Measurements from ENCODE around the gene SIN3B.
A peak's percentile ranks its signal among the peaks of the same experiment; 100 is the strongest.

Gene SIN3B

DNA sequence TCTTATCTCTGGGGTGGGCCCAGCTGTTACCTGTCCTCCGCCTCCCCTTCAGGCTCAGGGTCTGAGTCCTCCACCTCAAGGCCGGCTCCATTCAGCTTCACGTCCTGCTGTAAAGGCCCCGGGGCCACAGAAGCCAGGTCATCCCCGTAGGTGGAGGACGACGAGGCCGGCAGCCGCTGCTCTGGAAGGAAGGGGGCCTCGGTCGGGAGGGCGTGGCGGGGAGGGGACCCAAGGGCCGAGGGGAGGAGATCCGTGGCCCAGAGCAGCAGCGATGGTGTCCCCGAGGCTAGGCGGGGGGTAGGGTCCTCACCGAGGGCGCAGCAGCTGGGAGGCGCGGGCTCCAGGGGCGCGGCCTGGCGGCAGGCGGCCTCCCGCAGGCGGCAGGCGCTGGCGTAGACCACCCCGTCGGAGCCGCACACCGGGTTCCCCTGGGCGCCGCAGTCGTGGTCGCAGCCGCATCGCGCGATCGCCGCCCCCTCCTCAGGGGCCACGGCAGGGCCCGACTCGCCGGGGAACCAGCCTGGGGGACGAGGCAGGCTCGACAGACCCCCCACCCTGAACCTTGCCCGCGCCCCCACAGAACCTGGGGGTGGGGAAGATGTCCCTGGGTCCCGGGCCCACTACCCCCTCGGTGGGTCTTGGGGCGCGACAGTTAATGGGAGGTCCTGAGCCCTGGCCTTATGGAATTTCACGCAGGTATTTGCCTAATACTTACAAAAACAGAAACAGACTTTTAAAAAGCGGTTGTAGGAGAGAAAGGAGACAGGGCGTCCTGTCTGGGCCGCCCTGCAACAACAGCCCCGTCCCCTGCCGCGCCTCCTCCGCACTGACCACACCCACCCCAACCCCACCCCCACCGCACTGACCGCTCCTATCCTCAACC is 67.2 kb downstream of the SIN3B start:
- DNase-seq: no peak

DNA sequence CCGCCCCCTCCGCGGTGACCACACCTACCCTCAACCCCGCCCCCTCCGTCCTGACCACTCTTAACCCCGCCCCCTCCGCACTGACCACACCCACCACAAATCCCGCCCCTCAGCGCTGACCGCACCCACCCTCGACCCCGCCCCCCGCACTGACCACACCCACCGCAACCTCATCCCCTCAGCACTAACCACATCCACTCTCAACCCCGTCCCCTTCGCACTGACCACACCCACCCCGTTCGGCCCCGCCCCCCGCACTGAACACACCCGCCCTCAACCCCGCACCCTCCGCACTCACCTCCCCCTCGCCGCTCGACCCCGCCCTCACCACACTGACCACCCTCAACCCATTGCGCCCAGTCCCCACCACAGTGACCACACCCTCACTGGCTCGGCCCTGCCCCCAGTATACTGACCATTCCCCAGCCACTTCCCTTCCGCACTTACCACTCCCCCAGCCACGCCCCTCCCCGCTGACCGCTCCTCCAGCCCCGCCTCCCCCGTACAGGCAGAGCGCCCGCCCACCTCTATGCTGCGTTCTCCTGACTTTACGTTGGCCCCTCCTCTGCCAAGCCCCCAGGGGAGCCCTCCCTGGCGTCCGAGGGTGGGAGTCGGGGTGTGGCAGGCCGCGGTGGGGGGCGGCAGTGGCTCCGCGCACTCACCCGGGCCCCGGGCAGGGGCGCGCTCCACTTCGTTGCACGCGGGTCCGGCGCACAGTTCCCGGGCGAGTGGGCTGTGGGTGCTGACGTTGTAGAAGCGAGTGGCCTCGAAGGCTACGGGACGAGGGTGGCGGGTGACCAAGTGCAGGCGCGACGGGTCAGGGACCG is 68.0 kb downstream of the SIN3B start:
- intact Hi-C loops (cut with DNase I): no loop called here
- DNase-seq: peak; percentile 13 to 78 (median 56)

More for the DNA sequence above, 67.2 kb downstream of the SIN3B start:
- intact Hi-C loops (cut with DNase I): no loop called here

DNA sequence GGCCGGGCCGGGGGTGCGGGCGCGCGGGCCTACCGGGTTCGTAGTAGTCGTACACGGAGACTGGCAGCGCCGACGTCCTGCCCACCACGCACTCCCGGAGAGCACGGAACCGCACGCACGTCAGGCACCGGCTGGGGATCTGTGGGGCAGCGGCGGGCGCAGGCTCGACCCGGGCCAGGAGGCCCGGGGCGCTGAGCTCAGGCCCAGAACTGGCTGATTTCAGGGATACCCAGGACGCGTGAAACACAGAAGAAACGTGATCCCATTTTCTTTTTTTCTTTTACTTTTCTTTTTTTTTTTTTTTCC is 68.6 kb downstream of the SIN3B start:
- peak in 1 of 42 donors; percentile 23 for DNase-seq
- intact Hi-C loops (cut with DNase I): no loop called here

DNA sequence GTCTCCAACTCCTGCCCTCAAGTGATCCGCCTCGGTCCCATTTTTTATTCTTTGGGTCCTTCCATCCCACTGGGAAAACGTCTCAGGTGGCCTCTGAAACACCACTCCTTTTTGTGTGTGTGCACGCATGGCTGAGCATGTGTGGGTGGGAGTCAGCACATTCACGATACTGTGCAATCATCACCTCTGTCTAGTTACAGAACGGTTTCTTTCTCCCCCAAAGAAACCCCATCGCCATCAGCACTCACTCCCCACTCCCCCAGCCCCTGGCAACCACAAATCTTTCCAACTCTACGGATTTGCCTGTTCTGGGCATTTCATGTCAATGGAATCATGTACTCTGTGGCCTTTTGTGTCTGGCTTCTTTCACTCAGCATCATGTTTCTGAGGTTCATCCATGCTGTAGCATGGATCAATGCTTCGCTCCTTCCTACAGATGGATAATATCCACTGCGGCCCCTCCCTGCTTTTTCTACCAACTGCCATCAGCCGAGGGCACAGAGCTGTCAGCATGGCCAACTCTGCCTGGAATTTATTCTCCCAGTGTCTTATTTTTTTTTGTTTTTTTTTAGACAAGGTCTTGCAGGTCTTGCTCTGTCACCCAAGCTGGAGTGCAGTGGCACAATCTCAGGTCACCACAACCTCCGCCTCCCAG is 69.3 kb downstream of the SIN3B start:
- intact Hi-C loops (cut with DNase I): no loop called here
- DNase-seq: no peak

DNA sequence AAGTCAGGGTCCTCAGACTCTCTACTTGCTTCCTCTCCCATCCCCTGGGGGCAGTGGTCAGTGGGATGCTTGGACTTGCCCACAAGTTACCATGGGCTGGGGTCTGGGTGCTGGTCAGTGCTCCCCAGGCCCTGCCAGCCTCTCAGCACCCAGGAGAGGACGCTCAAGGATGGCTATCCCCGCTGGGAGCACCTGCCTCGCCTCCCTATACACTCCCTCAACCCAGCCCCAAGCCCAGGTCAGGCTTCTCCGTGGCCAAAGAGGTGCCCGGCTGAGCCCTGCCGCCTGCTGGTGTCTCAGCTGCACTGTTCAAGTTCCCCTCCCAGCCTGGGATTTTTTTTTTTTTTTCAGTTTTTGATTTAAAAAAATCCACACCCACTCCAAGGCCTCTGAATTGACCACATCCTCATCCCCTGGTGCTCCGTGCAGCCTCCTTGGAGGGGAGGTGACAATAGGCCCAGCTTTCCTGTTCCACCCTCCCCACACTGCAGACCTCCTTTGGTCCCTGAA is 70.4 kb downstream of the SIN3B start:
- intact Hi-C loops (cut with DNase I): no loop called here
- DNase-seq: no peak

DNA sequence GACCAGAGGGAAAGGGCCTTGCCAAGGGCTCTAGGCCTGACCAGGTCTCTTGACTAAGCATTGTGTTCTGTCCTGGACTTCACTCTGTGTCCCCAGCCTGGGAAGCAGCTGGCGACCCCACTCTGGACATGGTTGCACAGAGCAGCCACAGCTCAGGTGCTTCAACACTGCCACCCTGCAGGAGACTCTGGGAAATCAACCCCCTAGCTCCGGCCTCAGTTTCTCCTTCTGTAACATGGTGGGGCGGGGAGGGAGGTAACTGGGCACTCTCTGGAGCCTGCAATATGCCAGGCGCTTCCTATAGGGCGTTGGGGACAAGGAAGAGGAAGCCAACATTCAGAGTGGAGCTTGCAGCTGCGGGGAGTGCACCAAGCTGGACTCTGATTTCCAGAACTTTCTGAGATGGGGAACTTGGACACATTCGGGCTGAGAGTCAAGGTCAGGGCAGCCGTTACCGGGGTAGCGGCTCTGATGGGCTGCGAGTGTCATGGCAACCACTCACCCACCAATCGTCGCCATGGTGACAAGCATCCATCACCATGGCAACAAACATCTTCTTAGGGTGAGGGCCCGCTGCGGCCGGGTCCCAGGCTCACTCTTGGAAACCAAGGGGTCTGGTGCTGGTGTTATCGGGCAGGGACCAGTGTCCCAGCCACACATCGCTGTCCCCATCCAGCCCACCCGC is 72.4 kb downstream of the SIN3B start:
- intact Hi-C loops (cut with DNase I): no loop called here
- DNase-seq: peak; percentile 9 to 85 (median 55)

DNA sequence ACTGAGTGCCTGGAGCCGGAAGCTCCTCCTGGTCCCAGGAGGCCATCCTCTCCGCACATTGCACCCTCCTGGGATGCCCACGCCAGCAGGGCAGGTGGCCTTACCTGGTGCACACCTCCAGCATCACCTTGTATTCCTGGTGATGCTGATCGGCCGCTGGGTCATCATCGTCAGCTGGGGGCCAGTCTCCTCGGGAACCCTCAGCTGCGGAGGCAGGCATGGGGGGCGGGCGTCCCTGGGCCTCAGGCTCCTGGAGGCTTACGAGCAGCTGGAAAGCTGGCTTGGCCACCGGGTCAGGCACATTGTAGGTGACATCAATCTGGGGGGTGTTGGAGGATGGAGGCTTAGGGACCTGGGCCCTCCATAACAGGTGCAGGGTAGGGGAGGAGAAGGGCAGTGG is 73.3 kb downstream of the SIN3B start:
- no peak for DNase-seq
- intact Hi-C loops (cut with DNase I): no loop called here

DNA sequence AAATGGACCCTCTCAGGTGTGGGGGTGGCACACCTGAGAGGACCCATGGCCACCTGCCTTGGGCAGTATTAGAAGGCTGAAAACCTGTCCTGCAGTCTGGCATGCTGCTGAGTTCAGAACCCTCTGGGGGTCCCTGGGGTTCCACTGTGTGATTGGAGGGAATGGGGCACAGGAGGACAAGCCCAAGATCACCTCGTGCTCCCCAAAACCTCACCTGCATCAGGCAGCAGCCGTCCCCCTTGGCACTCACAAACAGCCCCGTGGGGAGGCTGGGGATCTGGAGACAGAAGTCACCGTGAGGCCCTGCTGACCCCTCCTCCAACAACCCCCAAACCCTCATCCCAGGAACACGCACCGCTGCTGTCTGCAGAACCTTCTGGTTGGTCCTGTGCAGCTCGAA is 74.1 kb downstream of the SIN3B start:
- intact Hi-C loops (cut with DNase I): no loop called here
- no peak for DNase-seq

DNA sequence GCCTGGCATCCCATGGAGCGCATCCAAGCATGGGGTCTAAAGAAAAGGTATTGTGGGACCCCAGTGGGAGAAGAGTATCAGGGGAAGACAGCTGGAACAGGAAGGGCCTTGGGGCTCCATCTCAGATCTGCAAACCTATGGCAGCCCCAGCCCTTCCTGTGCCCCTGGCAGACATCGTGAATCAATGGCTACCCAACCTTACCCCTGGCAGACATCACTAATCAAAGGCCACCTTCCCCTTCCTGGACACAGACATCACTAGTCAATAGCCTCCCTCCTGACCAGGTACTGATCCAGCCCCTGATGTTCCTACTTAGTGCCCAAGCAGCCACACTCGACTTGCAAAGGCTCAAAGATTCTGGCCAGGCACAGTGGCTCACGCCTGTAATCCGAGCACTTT is 75.4 kb downstream of the SIN3B start:
- intact Hi-C loops (cut with DNase I): no loop called here
- DNase-seq: no peak

DNA sequence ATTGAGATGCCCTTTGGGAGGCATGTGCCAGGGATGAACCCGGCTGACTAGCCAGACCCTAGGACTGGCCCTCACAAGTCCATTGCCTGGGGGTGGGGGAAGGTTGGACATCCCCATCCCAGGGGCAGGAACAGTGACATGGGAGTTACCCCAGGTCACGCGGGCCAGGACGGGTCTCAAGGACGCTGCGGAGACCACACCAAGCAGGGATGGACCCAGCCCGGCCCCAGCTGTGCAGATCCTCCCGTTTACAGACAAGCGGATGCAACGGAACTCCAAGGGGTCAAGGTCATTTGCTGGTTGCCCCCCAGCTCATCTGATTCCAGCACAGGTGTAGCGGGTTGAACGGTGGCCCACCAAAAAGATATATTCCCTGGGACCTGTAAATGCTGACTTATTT is 79.6 kb downstream of the SIN3B start:
- DNase-seq: no peak
- intact Hi-C loops (cut with DNase I): no loop called here

DNA sequence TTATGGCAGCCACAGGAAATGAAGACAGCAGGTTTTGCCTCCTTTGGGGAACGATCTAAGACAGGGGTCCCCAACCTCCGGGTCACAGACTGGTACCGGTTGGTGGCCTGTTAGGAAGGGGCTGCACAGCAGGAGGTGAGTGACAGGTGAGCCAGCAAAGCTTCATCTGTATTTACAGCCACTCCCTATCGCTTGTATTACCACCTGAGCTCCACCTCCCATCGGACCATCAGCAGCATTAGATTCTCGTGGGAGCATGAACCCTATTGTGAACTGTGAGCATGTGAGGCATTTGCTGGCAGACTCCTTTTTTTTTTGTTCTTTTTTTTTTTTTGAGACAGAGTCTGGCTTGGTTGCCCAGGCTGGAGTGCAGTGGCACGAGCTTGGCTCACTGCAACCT is 81.8 kb downstream of the SIN3B start:
- intact Hi-C loops (cut with DNase I): no loop called here
- no peak for DNase-seq

DNA sequence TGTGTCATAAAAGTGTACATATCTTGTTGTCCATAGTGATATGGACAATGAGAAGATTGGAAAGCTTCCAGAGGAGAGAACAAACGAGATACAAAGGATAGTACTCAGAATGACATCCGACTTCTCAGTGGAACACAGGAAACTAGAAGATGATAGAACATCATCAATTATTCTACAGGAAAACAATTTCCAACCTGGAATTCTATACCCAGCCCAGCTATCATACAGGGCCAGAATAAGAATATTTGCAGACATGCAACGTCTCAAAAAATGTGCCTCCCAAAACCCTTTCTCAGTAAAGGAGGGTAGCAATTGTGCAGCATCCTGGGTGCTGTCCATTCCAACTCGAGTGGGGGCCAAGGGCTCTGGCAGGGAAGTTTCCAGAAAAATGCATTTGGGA is 83.6 kb downstream of the SIN3B start:
- intact Hi-C loops (cut with DNase I): no loop called here
- no peak for DNase-seq

DNA sequence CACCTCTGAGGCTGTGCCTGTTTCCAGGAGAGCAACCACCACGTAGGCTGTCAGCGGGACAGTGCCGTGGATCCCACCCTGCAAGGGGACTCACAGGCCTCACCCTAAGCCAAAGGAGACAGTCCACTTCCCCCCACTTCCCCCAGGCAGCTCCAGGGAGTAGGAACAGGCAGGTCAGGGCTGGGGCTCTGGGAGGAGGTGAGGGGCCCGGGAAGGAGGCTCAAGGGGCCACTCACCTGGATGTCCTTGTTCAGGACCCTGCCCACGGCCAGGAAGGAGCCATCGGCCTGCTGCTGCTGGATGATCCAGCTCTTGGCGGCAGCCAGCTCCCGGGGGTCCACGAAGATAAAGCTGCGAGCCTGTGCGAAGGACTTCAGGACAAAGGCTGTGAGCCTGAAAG is 85.2 kb downstream of the SIN3B start:
- intact Hi-C loops (cut with DNase I): no loop called here

DNA sequence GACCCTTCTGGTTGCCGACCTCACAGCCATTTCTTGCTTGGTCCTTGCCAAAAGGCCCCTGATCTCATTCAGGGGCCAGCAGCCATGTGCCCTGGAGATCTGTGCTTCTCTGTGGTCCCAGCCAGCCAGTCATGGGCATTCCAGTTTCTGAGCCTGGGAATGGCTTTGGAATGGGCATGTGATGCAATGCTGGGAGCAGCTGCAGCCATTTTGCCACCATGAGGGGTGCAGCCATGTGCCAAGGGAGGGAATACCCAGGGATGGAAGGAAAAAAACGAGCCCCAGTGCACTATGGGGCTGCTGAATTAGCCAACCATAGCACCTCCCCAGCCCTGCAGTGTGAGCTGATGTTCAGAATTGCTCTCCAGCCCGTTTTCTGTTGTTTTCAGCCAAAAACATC is 85.9 kb downstream of the SIN3B start:
- DNase-seq: no peak
- intact Hi-C loops (cut with DNase I): no loop called here

More for the DNA sequence above, 85.2 kb downstream of the SIN3B start:
- no peak for DNase-seq

DNA sequence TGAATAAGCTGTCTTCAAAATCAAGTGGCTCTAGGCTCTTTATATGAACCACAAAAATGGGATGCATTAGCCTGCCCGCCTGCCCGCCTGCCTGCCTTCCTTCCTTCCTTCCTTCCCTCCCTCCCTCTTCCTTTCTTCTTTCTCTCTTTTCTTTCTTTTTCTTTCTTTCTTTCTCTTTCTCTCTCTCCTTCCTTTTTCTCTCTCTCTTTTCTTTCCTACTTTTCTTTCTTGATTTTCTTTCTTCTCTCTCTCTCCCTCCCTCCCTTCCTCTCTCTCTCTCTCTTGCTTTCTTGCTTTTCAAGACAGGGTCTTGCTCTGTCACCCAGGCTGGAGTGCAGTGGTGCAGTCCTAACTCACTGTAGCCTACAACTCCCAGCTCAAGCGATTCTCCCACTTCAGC is 86.5 kb downstream of the SIN3B start:
- DNase-seq: no peak
- intact Hi-C loops (cut with DNase I): no loop called here

DNA sequence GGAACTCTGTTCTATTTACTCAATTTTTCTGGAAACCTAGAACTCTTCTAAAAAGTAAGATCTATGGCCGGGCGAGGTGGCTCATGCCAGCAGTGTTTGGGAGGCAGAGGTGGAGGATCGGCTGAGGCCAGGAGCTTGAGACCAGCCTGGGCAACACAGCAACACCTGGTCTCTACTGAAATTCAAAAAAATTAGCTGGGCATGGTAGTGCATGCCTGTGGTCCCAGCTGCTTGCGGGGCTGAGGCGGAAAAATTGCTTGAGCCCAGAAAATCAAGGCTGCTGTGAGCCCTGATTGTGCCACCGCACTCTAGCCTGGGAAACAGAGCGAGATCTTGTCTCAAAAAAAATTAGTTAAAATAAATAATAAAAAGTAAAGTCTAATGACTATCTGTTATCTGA is 88.2 kb downstream of the SIN3B start:
- intact Hi-C loops (cut with DNase I): no loop called here

DNA sequence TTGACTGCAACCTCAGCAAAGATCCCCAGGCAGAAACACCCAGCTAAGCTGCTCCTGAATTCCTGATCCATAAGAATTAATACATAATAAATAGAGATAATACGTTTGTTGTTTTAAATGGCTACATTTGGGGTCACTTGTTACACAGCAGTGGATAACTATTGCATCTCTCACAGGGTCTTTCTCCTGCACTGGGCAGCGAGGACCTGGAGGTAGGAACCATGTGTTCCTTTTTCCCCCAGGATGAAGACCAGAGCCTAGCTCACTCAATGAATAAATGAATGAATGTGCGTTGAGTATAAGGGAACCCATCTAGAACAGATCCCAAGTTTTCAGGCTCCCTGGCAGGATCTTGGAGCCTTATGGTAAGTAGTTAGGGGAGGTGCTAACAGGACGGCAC is 90.3 kb downstream of the SIN3B start:
- intact Hi-C loops (cut with DNase I): no loop called here
- no peak for DNase-seq

More for the DNA sequence above, 88.2 kb downstream of the SIN3B start:
- DNase-seq: no peak

DNA sequence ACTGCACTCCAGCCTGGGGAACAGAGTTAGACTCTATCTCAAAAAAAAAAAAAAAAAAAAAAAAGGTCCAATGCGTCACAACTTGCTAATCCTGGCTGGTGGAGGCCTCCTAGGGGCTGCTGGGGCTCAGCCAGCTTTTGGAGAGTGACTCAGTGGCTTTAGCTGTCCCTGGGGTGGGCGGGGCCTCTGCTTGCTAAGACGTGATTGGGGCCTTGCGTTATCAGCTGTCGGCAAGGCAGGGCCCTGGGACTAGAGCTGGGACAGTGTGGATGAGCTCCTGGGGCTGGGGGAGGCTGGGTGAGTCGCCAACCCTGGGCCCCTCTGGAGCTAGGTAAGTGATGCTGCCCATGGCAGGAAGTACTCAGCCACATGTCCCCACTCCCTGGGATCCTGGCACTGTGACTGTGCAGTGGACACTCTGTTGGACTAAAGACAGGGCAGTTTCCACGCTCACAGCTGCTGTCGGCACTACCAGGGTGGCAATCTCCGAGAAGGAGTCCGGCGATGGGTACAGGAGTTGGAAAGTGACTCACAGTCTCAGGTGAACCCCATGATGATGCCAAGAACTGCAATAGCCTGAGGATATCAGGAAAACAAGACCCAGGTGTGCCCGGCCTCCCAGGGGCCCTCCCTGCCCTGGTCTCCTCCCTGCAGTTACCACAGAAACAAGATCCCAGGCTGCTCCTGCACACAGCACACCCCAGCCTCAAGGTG is 91.8 kb downstream of the SIN3B start:
- DNase-seq: no peak
- intact Hi-C loops (cut with DNase I): no loop called here

All from head of caudate nucleus (tissue), 42 donors.